ENCODE results near the gene CDK19. TPM values are rescaled to one million over a fixed set of nuclear protein-coding genes. Genes with fewer than 3 reads are reported as not detected.

The CDK19 gene
- total RNA-seq, 1 experiment from 2014 or later: 24.3 TPM

GRCh38 chr6:110690916-110691315, 124.4 kb downstream of the CDK19 start:
- Mint-ChIP-seq H3K27me3 (ENCODE audit: unreplicated experiment) (no peaks in the 10 kb centered on the region), H3K27ac (ENCODE audit: unreplicated experiment) (no peak overlapping the region), H3K4me3 (ENCODE audit: low read depth, unreplicated experiment) (no peak overlapping the region), H3K36me3 (ENCODE audit: insufficient read depth, unreplicated experiment) (peaks cover 8% of the 10 kb centered on the region), H3K9me3 (ENCODE audit: low read depth, unreplicated experiment) (no peaks in the 10 kb centered on the region), H3K4me1 (ENCODE audit: low read depth, unreplicated experiment) (peaks cover 32% of the 10 kb centered on the region)
- no peak for DNase-seq
- no TSS peak for BruUV-seq (replicated peaks)
- intact Hi-C loops (cut with micrococcal nuclease; ENCODE audit: unreplicated experiment): no loop called here
- TF ChIP-seq, protein P1, sequence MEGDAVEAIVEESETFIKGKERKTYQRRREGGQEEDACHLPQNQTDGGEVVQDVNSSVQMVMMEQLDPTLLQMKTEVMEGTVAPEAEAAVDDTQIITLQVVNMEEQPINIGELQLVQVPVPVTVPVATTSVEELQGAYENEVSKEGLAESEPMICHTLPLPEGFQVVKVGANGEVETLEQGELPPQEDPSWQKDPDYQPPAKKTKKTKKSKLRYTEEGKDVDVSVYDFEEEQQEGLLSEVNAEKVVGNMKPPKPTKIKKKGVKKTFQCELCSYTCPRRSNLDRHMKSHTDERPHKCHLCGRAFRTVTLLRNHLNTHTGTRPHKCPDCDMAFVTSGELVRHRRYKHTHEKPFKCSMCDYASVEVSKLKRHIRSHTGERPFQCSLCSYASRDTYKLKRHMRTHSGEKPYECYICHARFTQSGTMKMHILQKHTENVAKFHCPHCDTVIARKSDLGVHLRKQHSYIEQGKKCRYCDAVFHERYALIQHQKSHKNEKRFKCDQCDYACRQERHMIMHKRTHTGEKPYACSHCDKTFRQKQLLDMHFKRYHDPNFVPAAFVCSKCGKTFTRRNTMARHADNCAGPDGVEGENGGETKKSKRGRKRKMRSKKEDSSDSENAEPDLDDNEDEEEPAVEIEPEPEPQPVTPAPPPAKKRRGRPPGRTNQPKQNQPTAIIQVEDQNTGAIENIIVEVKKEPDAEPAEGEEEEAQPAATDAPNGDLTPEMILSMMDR (IDR thresholded peaks at IDR 0.05; ENCODE audit: unreplicated experiment): no peak
- CTCF ChIA-PET: no interaction called here

- intact Hi-C loops (cut with micrococcal nuclease; ENCODE audit: unreplicated experiment): no loop called here
- DNase-seq: no peak
- CTCF ChIA-PET: no interaction called here
Observed at GRCh38 chr6:110690106-110690654, 125.1 kb downstream of the CDK19 start.

DNA sequence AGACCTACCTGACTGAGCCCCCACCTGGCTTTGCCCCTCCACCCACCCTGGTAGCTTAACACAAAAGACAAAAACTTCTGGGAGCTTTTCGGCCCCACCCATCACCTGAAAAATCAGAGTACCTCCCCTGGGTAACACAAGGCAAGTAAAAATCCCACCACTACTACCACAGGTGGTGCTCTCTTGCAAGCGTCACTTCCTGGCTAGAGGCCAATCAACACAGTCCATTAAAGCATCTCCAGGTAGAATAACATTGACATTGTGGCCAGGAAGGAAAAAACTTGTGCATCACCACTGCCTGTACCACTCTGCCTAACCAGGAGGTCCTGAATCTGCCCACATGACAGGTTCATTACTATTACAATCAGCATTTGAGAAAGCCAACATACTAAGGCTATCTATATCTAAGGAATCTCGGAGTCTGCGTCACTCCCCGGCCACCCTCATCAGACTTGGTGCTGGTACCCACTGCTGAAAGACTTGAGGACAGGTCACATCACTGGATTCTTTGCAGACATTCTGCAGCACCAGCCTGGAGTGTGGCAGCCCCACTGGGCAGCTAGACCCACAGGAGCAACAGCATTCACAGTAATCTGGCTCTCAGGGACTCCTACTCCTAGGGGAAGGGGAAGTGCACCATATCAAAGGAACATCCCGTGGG, 125.9 kb downstream of the CDK19 start:
- CTCF ChIA-PET: interaction anchor here (0.7 to 2.5 kb wide), 4 partner anchors 125 to 269 kb away, joined by 3 to 8 read pairs (median 4); partner anchors contain the start of genes AMD1, CDK19 and GTF3C6
- H3K36me3 Mint-ChIP-seq (ENCODE audit: insufficient read depth, unreplicated experiment): peaks cover 8% of the 10 kb centered on the region
- DNase-seq: peak; percentile 40
- no peak overlapping the region for H3K27ac Mint-ChIP-seq (ENCODE audit: unreplicated experiment)
- H3K4me1 Mint-ChIP-seq (ENCODE audit: low read depth, unreplicated experiment): peaks cover 32% of the 10 kb centered on the region
- no peaks in the 10 kb centered on the region for H3K27me3 Mint-ChIP-seq (ENCODE audit: unreplicated experiment)
- no peaks in the 10 kb centered on the region for H3K9me3 Mint-ChIP-seq (ENCODE audit: low read depth, unreplicated experiment)
- intact Hi-C loops (cut with micrococcal nuclease; ENCODE audit: unreplicated experiment): no loop called here
- peak overlapping the region; percentile 18 for H3K4me3 Mint-ChIP-seq (ENCODE audit: low read depth, unreplicated experiment)
- BruUV-seq (replicated peaks): no TSS peak
- TF ChIP-seq, protein P1 (IDR thresholded peaks at IDR 0.05; ENCODE audit: unreplicated experiment): no peak

More at GRCh38 chr6:110690106-110690654, 125.1 kb downstream of the CDK19 start:
- Mint-ChIP-seq H3K36me3 (ENCODE audit: insufficient read depth, unreplicated experiment) (peaks cover 8% of the 10 kb centered on the region), H3K4me1 (ENCODE audit: low read depth, unreplicated experiment) (peaks cover 32% of the 10 kb centered on the region), H3K27ac (ENCODE audit: unreplicated experiment) (no peak overlapping the region), H3K9me3 (ENCODE audit: low read depth, unreplicated experiment) (no peaks in the 10 kb centered on the region), H3K4me3 (ENCODE audit: low read depth, unreplicated experiment) (no peak overlapping the region), H3K27me3 (ENCODE audit: unreplicated experiment) (no peaks in the 10 kb centered on the region)
- no TSS peak for BruUV-seq (replicated peaks)
- TF ChIP-seq, protein P1 (IDR thresholded peaks at IDR 0.05; ENCODE audit: unreplicated experiment): no peak

DNA sequence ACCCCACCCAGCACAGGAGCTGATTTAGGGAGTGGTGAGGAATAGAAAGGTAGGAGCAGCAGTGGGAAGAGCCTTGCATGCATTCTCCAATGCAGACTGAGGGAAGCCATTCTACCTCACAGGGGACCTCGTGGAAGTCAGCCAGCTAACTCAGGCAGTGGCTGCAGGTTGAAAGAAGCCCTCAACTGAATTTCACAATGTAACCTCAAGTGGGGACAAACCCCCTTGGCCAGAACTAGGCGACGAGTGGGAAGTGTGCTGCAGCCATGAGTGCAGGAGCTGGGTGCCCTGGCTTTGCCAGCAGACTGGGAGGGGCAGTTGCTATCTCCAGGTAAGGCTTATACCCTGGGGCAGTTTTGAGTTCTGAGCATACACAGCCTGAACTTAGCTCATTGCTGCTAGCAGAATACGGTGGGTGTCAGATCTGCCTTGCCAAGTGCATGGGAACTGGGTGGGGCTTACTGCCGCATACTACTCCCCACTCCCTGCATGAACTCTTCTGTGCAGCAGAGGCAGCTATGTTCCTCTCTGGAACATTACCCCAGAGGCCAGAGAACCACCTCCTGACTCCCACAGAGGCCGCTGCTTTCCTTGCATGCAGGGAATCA, 126.5 kb downstream of the CDK19 start:
- Mint-ChIP-seq H3K9me3 (ENCODE audit: low read depth, unreplicated experiment) (no peaks in the 10 kb centered on the region), H3K4me1 (ENCODE audit: low read depth, unreplicated experiment) (peaks cover 32% of the 10 kb centered on the region), H3K36me3 (ENCODE audit: insufficient read depth, unreplicated experiment) (peaks cover 8% of the 10 kb centered on the region), H3K27me3 (ENCODE audit: unreplicated experiment) (no peaks in the 10 kb centered on the region), H3K4me3 (ENCODE audit: low read depth, unreplicated experiment) (peak overlapping the region; percentile 18), H3K27ac (ENCODE audit: unreplicated experiment) (no peak overlapping the region)
- DNase-seq: peak; percentile 45
- TF ChIP-seq, protein P1 (IDR thresholded peaks at IDR 0.05; ENCODE audit: unreplicated experiment): no peak
- no TSS peak for BruUV-seq (replicated peaks)
- intact Hi-C loops (cut with micrococcal nuclease; ENCODE audit: unreplicated experiment): no loop called here
- CTCF ChIA-PET: interaction anchor here (0.7 to 2.5 kb wide), 4 partner anchors 126 to 270 kb away, joined by 3 to 8 read pairs (median 4); partner anchors contain the start of genes AMD1, CDK19 and GTF3C6
